Keratinocyte (primary cell): ENCODE data around the gene PARD3. TPM values are rescaled to one million over a fixed set of nuclear protein-coding genes. Genes with fewer than 3 reads are reported as not detected.

Experiments used
- DNase-seq: peaks from one replicate; pipeline ENCODE4 v3.0.0-alpha.2; 2011; ENCODE audit warnings: low read depth, missing footprints, low spot score
- FAIRE-seq: peaks from 2 replicates; lab custom pipeline; 2011; peaks lifted over from hg19 to GRCh38; lab: Jason Lieb, UNC
- H2AFZ ChIP-seq: 2 replicates; pipeline ENCODE4 v1.6.0; 2012; ENCODE audit warnings: low read length, control low read depth, inconsistent platforms; ENCODE audit not compliant: control insufficient read depth
- H3K27ac ChIP-seq: 2 replicates; pipeline ENCODE4 v1.5.1; 2011; ENCODE audit warnings: low read length; ENCODE audit not compliant: control insufficient read depth, insufficient read depth
- H3K27me3 ChIP-seq: 3 replicates; pipeline ENCODE4 v1.6.0; 2011; ENCODE audit warnings: low read length; ENCODE audit not compliant: control insufficient read depth, insufficient read depth; ENCODE audit errors: extremely low read depth
- H3K36me3 ChIP-seq, 2 experiments: 2 replicates in 1 of 2; 3 replicates in 1 of 2; pipeline ENCODE4 v1.5.1; 2011; ENCODE audit warnings: low read length in 2 of 2, mild to moderate bottlenecking in 1 of 2; ENCODE audit not compliant: control insufficient read depth in 2 of 2, insufficient read depth in 2 of 2; ENCODE audit errors: extremely low read depth in 1 of 2
- H3K4me1 ChIP-seq: 3 replicates; pipeline ENCODE4 v1.5.1; 2011; ENCODE audit warnings: low read length; ENCODE audit not compliant: control insufficient read depth, insufficient read depth; ENCODE audit errors: extremely low read depth
- H3K4me2 ChIP-seq: 3 replicates; pipeline ENCODE4 v1.6.0; 2011; ENCODE audit warnings: low read depth, low read length; ENCODE audit not compliant: control insufficient read depth, insufficient read depth; ENCODE audit errors: extremely low read depth
- H3K4me3 ChIP-seq, 3 experiments: fragments of 200-600 bp in 1 of 3; sonication (generic) in 1 of 3; 2 replicates in 2 of 3; 3 replicates in 1 of 3; pipeline ENCODE4 v1.5.1; 2011 to 2016; ENCODE audit warnings: low read length in 3 of 3, mild to moderate bottlenecking in 3 of 3, control low read depth in 2 of 3, inconsistent platforms in 1 of 3, low read depth in 1 of 3, mixed read lengths in 1 of 3, mixed run types in 1 of 3, moderate library complexity in 1 of 3; ENCODE audit not compliant: control insufficient read depth in 2 of 3, insufficient read depth in 2 of 3; ENCODE audit errors: extremely low read depth in 1 of 3
- H3K79me2 ChIP-seq: 2 replicates; pipeline ENCODE4 v1.6.0; 2012; ENCODE audit warnings: low read length; ENCODE audit not compliant: control insufficient read depth, insufficient read depth
- H3K9ac ChIP-seq: 3 replicates; pipeline ENCODE4 v1.6.0; 2011; ENCODE audit warnings: low read length; ENCODE audit not compliant: control insufficient read depth, insufficient read depth; ENCODE audit errors: extremely low read depth
- H3K9me1 ChIP-seq: 3 replicates; pipeline ENCODE4 v1.6.0; 2011; ENCODE audit warnings: low read length; ENCODE audit not compliant: control insufficient read depth, insufficient read depth; ENCODE audit errors: extremely low read depth
- H3K9me3 ChIP-seq: 2 replicates; pipeline ENCODE4 v1.5.1; 2012; ENCODE audit warnings: low read depth, low read length; ENCODE audit not compliant: control insufficient read depth
- H4K20me1 ChIP-seq: 3 replicates; pipeline ENCODE4 v1.6.0; 2011; ENCODE audit warnings: low read length; ENCODE audit not compliant: control insufficient read depth, insufficient read depth; ENCODE audit errors: extremely low read depth
- EZH2 ChIP-seq: IDR thresholded peaks from one replicate; pipeline ENCODE4 v1.6.1; 2012; ENCODE audit warnings: inconsistent platforms, mild to moderate bottlenecking, low read length, moderate library complexity
- dilution Hi-C: fragments of 300-500 bp; cut with MboI; formaldehyde crosslinking; loops from one replicate; pipeline ENCODE4 v1.7.0; 2020; ENCODE audit warnings: low sequenced_read_pairs; ENCODE audit not compliant: extremely low pct_ligation_motif_present
- polyA plus RNA-seq, 5 experiments: library from polyadenylated mRNA; depleted of rRNA in 3 of 5; stranded (reverse) in 3 of 5; stranded (forward) in 1 of 5; unstranded in 1 of 5; fragments of >200 nt; gene quantifications; 1 replicate in 1 of 5; 2 replicates in 3 of 5; 3 replicates in 1 of 5; pipeline versions ENCODE4 v1.2.1 to v1.2.3, GENCODE V29; 2011 to 2012; ENCODE audit warnings: missing spikeins in 2 of 5, low read depth in 1 of 5, low replicate concordance in 1 of 5
- TF ChIP-seq, protein P1 (sequence below), 3 experiments: IDR thresholded peaks in 1 of 3; conservative IDR thresholded peaks in 1 of 3; optimal IDR thresholded peaks in 1 of 3; 2 replicates in 2 of 3; 3 replicates in 1 of 3; pipeline versions ENCODE3 to v1.5.1; 2011; ENCODE audit warnings: low read length in 3 of 3, mild to moderate bottlenecking in 3 of 3, moderate library complexity in 2 of 3, control low read depth in 1 of 3, inconsistent platforms in 1 of 3; ENCODE audit not compliant: insufficient read depth in 2 of 3; ENCODE audit errors: extremely low read depth in 1 of 3

The PARD3 gene
- polyA plus RNA-seq, 1 donor (not counting 4 experiments of a cell fraction or from before 2014, with no cell fraction given): 46.4 TPM

DNA sequence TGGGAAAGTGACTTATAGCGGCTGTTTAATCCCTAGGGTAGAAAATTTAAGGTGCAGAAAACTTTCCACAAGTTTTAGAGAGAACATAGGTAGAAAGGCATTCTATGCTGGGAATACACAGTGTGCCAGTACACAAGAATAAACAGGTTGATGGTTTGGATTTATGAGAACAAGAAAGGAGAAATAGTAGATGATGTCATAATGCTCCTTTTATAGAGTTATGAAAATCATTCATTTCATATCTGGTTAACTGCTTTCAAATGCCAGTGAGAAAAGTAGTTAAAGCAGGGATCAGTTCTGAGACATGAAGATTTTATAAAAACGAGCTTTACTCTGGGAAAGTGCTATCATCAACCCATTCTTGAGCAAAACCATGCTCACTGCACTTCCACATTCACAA, 311.4 kb downstream of the PARD3 start:
- Histone ChIP-seq H3K27me3 (no peaks in the 10 kb centered on the region), H3K27ac (no peak overlapping the region), H2AFZ (no peak overlapping the region), H3K36me3 (no peaks in the 10 kb centered on the region), H3K79me2 (peaks cover 4% of the 10 kb centered on the region), H3K4me3 (no peak overlapping the region), H3K9me3 (no peaks in the 10 kb centered on the region), H3K4me2 (no peak overlapping the region), H3K9ac (no peak overlapping the region), H3K9me1 (no peaks in the 10 kb centered on the region), H3K4me1 (peaks cover 14% of the 10 kb centered on the region), H4K20me1 (no peaks in the 10 kb centered on the region)
- TF ChIP-seq, protein P1, sequence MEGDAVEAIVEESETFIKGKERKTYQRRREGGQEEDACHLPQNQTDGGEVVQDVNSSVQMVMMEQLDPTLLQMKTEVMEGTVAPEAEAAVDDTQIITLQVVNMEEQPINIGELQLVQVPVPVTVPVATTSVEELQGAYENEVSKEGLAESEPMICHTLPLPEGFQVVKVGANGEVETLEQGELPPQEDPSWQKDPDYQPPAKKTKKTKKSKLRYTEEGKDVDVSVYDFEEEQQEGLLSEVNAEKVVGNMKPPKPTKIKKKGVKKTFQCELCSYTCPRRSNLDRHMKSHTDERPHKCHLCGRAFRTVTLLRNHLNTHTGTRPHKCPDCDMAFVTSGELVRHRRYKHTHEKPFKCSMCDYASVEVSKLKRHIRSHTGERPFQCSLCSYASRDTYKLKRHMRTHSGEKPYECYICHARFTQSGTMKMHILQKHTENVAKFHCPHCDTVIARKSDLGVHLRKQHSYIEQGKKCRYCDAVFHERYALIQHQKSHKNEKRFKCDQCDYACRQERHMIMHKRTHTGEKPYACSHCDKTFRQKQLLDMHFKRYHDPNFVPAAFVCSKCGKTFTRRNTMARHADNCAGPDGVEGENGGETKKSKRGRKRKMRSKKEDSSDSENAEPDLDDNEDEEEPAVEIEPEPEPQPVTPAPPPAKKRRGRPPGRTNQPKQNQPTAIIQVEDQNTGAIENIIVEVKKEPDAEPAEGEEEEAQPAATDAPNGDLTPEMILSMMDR (optimal IDR thresholded peaks at IDR 0.05 in 1 of 3, IDR thresholded peaks at IDR 0.05 in 1 of 3, conservative IDR thresholded peaks at IDR 0.05 in 1 of 3; ENCODE audit: extremely low read depth in 1 of 3, insufficient read depth in 2 of 3, low read length in 3 of 3): no peak
- TF ChIP-seq EZH2: no peak
- dilution Hi-C loops: no loop called here
- FAIRE-seq (no peak), DNase-seq (no peak)

DNA sequence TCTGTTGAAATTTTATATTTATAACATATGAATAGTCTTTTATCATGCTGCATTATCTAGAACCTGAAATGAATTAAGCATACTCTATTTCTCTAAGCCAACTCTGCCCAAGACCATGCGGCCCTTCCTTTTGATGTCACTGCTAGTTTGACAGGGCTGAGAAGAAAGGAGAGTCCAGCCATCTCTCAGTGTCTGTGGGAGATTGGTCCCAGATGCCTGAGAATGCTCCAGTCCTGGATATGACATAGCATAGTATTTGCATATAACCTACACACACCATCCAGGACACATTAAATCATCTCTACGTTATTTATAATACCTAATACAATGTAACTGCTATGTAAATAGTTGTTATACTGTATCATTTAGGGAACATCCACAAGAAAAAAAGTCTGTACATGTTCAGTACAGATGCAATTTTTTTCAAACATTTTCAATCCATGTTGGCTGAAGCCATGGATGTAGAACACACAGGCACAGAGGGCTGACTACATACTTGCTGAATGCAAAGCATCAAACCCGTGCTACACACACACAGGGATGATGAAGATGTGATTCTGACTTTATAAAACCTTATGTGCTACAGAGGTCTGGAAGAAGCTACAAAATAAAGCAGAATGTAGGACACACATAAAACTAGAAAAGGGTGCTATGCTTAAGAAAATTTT, 315.4 kb downstream of the PARD3 start:
- no peaks in the 10 kb centered on the region for H3K9me3 ChIP-seq
- no peak for DNase-seq
- no peak overlapping the region for H3K4me2 ChIP-seq
- dilution Hi-C loops: no loop called here
- no peaks in the 10 kb centered on the region for H3K36me3 ChIP-seq
- no peak overlapping the region for H3K9ac ChIP-seq
- peaks cover 8% of the 10 kb centered on the region for H3K4me1 ChIP-seq
- TF ChIP-seq, protein P1 (optimal IDR thresholded peaks at IDR 0.05 in 1 of 3, IDR thresholded peaks at IDR 0.05 in 1 of 3, conservative IDR thresholded peaks at IDR 0.05 in 1 of 3; ENCODE audit: extremely low read depth in 1 of 3, insufficient read depth in 2 of 3, low read length in 3 of 3): no peak
- no peak for TF ChIP-seq EZH2
- H3K27me3 ChIP-seq: no peaks in the 10 kb centered on the region
- no peak overlapping the region for H3K4me3 ChIP-seq
- no peak overlapping the region for H3K27ac ChIP-seq
- no peak overlapping the region for H2AFZ ChIP-seq
- no peaks in the 10 kb centered on the region for H4K20me1 ChIP-seq
- peaks cover 7% of the 10 kb centered on the region for H3K79me2 ChIP-seq
- no peaks in the 10 kb centered on the region for H3K9me1 ChIP-seq
- no peak for FAIRE-seq
